GM21717 (cell line): ENCODE measurements around the gene RHBG.
"Not testable (repeated sequence)": the region's sequence is repeated elsewhere in the genome, so short reads cannot be mapped to it uniquely, and the experiment has no call there.

ENCODE experiments used
- ATAC-seq: cut with Tn5 transposase; IDR thresholded peaks from one replicate; pipeline ENCODE4 v1.9.1; 2021; ENCODE audit warnings: mild to moderate bottlenecking, moderate library complexity; ENCODE audit not compliant: unreplicated experiment

RHBG gene, protein sequence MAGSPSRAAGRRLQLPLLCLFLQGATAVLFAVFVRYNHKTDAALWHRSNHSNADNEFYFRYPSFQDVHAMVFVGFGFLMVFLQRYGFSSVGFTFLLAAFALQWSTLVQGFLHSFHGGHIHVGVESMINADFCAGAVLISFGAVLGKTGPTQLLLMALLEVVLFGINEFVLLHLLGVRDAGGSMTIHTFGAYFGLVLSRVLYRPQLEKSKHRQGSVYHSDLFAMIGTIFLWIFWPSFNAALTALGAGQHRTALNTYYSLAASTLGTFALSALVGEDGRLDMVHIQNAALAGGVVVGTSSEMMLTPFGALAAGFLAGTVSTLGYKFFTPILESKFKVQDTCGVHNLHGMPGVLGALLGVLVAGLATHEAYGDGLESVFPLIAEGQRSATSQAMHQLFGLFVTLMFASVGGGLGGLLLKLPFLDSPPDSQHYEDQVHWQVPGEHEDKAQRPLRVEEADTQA

DNA sequence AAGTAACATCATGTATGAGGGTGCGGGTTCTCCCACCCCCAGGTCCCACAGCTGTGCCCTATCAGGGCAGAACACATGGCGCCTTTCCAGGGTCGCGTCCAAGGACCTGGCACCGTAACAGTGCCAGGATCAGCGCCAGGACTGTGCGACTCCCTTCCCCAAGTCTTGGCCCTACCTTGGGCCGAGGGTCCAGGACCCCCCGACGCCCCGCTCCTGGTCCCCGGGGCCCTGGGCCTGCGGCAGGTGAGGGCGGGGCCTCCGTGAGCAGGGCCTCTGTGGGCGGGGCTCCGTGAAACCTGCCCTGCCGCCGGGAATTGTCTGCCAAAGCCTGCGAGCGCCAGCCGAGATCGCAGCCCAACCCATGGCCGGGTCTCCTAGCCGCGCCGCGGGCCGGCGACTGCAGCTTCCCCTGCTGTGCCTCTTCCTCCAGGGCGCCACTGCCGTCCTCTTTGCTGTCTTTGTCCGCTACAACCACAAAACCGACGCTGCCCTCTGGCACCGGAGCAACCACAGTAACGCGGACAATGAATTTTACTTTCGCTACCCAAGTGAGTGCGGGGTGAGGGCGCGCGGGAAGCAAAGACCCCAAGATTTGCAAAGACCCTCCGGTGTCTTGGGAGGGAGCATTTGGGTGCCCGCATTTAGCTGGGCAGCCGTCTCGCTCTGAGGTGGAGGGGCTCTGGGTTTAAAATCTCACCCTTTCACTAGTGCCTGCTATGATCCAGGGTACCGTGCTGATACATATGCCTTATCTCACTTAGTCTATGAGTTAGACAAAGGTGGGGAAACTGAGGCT is at the start of gene RHBG:
Gene RHBG, plus strand, starts transcription at position 323 of the 796 bp plus-strand sequence. Its CDS starts 39 bp downstream, at position 362.
- no peak for ATAC-seq

DNA sequence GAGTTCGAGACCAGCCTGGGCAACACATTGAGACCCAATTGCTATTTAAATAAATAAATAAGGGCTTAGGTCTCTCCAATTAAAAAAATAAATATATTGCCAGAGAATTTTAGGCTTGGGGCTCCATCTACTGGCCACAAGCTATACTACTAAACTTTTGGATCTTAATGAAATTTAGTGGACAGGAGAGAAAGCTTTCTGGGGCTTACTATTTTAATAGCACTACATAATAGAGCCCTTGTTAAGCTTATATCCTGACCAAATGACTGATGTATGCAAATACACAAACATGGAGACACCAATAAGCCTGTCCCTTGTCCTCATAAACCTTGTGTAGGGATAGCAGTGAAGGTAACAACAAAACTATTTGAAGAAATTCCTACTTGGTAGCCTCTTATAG is 49.3 kb upstream of the RHBG start:
- ATAC-seq: no peak

DNA sequence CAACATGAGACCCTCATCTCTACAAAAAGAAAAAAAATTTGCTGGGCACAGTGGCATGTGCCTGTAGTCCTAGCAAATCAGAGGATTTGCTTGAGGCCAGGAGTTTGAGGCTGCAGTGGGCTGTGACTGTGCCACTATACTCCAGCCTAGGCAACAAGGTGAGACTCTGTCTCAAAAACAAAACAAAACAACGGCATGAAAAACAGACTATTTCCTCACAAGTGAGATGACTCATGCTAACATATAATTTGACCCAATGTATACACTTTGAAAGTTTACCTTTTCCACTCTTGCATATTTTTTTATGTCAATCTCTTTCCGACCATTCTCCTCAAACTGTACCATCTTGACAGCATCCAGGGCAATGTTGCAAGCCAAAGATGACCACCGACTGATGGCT is 48.5 kb upstream of the RHBG start:
- ATAC-seq: no peak

DNA sequence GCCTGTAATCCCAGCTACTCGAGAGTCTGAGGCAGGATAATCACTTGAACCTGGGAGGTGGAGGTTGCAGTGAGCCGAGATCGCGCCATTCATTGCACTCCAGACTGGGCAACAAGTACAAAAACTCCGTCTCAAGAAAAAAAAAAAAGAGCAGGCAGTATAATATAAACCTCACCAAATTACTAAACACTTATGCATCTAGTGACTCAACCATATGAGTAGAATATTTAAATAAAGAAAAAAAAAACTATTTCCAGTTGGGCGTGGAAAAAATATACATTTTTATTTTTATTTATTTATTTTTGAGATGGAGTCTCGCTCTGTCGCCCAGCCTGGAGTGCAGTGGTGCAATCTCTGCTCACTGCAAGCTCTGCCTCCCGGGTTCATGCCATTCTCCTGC is 45.8 kb upstream of the RHBG start:
- ATAC-seq: not testable (repeated sequence)

DNA sequence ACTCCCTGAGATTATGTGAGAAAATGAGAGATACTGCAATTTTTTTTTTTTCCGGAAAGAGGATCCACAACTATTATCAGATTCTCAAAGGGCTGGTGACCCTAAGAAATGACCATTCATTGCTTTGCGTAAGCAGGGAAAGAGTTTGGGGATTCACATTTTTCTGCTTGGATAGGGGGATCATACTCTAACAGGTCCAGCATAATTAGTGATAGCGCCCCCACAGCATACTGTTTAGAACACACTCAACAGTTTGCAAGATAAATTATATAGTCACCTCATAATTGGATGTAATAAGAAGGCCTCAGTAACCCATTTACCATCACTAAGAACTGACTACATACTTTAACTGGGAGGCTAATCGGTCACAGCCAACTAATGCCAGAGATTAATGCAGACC is 32.8 kb upstream of the RHBG start:
- no peak for ATAC-seq

DNA sequence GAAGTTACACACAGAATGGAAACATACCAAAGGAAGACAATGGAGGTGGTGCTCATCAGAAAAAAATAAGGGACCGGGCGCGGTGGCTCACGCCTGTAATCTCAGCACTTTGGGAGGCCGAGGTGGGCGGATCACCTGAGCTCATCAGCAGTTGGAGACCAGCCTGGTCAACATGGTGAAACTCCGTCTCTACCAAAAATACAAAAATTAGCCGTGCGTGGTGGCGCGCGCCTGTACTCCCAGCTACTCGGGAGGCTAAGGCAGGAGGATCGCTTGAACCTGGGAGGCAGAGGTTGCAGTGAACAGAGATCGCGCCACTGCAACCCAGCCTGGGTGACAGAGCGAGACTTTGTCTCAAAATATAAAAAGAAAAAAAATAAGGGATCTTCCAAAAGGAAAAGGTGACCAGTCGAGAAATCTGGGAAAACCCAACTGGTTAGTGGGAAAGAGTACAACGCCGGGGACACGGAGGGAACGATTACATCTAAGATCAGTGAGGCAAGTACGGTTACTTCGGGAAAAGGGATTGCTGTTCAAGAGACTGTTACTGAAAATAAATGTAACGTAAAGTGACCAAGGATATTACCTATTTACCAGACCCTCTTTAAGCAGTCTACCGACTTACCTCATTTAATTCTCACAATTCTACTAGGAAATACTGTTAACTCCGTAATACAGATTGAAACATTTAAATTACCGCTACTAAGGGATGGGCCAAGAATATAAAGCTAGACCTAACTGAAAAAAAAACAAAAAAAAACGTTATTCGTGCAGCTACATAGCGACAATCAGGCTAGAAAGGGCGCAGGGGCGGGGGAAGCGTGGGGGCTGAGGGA is 31.7 kb upstream of the RHBG start:
- ATAC-seq: no peak

DNA sequence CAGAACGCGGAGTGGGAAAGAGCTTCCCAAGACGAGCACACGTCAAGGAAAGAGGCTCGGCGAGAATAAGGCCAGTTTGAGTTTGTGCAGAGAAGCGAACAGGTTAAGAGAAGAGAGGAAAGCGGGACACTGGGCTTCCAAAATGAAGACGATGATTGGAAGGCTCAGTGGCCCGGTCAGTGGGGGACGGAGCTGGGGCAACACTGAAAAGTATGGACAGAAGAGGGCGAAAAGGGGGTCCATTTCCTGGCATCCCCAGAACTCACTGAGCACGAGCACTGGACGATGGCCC is 31.2 kb upstream of the RHBG start:
- peak; percentile 28 for ATAC-seq

DNA sequence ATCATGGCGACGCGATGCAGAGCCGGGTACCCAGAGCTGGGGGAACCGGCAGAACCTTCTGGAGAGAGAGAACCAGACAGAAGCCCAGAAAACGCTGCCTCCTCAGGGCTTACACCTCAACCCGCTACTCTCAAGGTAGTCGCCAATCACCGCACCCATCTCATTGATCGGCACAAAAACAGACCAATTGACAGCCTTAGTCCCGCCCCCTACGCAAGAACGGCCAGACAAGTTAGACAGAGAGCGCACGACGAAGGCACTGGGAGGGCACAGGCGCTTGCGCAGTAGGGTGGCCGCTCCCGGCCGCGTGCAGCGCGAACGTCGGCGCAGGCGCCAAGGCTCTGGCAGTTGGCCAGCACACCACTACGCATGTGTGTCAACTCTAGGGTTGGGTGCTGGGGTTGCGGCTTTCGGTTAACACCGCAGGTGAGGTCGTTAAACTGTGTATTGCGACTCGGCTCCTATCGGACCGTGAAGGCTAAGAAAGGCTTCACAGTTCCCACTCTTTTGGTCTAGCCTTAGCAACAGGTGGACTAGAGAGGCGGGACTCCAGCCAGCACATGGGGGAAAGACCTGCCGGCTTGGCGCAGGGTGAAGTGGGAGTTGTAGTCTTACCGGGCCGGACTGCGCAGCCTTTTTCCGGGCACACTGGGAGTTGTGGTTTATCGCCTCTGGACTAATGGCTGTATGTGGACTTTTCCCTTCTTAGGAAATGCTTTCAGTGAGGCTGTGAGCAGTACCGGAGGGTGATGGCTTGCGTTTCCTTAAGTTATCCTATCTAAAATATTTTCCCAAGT is 30.6 kb upstream of the RHBG start, which contains the start of the genes CCT3 and TSACC:
Gene CCT3, minus strand, starts transcription at position 113 of the 797 bp plus-strand sequence. Its CDS starts 108 bp downstream, at position 5.
Gene TSACC, plus strand, starts transcription at position 347 of the 797 bp plus-strand sequence. CDS start 1,232 bp downstream, outside the sequence.
- peak; percentile 90 for ATAC-seq

DNA sequence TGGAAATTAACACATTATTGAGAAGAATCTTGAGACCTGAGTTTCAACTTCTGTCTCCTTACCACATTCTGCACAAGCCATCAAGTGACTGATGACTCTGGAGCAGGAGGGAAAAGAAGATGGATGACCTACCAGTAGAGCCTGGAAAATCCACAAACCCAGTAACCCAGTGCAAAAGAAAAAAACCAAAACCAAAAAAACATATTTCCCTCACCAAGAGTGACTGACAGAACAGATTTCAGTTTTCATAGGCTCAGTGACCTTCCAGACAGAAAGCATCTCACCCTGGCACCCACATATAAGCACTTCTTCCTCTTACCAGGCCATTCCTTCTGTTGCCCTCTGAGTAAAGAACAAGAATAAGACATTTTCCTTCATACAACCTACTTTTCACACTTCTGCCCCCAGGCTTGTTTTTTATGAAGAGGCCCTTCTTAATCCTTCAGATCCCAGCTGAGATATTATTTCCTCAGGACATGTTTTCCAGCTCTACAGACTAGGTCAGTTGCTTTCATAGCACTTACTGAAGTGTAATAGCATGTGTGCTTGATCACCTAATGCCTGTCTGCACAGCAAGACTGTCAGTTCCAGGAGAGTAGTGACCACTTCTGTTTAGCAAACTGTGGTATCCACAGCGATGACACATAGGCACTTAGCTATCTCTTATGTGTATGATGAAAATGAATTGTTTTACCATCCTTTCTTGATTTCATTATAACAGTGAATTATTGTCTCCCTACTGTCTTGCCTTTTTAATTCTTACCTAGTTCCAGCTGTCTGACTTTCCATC is 26.6 kb upstream of the RHBG start:
- ATAC-seq: no peak

DNA sequence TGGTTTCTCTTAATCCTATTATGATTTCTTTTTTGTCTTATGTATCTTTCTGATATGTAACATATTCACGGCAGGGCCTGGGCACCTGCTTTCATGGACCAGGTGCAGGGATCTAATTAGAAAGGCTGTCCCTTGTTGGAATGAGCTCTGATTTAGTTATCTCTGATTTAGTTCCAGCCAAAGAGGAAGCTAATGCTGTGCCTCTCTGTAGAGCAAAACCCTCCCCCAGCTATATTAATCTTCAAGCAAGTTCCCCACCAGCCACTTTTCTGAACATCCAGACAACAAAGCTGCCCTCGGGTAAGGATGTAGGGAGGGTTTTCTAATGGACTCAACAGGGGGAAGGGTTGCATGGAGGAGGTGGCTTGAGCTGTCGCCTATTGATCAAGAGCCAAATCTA is 24.6 kb upstream of the RHBG start:
- ATAC-seq: no peak

DNA sequence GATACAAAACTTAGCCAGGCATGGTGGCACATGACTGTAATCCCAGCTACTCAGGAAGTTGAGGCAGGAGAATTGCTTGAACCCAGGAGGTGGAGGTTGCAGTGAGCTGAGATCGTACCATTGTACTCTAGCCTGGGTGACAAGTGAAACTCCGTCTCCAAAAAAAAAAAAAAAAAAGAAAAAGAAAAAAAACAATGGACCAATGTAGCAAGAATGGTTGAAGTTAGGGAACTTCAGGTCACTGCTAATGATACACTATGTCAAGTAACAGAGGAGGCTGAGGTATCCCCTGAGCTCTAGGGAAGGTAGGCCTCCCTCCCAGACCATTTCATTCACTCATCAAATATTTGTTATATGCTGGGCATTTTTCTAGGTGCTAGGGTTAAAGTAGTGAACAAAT is 23.0 kb upstream of the RHBG start:
- not testable (repeated sequence) for ATAC-seq

DNA sequence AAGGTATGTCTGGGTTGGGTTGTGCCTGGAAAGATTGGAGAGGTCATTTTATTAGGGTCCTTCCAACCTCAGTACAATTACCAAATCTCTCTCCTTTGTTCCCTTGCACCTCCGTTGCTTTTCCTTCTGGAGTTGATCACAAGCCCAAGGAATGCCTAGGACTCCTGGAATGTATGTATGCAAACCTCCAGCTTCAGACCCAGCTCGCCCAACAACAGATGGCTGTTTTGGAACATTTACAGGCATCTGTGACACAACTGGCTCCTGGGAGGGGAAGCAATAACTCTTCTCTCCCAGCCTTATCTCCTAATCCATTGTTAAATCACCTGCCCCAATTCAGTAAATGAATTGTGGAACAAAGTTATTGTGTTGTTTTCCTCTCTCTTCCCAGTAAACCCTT is 22.4 kb upstream of the RHBG start:
- ATAC-seq: no peak

DNA sequence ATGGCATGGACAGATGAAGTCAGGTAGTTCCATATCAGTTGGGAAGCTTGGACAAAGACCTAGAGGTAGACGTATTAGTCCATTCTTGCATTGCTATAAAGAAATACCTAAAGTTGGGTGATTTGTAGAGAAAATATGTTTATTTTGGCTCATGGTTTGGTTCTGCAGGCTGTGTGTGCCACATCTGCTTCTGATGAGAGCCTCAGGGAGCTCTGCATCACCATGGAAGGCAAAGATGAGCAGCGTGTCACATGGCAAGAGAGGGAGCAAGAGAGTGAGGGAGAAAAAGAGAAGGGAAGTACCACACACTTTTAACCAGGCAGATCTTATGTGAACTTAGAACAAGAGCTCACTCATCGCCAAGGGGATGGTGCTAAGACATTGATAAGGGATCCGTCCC is 21.7 kb upstream of the RHBG start:
- ATAC-seq: no peak

DNA sequence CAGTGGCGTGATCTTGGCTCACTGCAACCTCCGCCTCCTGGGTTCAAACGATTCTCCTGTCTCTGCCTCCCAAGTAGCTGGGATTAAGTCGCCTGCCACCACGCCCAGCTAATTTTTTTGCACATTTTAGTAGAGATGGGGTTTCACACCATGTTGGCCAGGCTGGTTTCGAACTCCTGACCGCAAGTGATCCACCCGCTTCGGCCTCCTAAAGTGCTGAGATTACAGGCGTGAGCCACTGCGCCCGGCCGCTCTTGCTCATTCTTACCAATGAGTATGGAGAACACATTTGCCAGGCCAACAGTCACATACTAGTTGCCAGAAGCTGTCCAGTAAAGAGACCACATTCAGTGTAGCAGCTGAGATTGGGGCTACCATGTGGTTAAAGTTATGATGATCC is 16.5 kb upstream of the RHBG start:
- ATAC-seq: not testable (repeated sequence)

DNA sequence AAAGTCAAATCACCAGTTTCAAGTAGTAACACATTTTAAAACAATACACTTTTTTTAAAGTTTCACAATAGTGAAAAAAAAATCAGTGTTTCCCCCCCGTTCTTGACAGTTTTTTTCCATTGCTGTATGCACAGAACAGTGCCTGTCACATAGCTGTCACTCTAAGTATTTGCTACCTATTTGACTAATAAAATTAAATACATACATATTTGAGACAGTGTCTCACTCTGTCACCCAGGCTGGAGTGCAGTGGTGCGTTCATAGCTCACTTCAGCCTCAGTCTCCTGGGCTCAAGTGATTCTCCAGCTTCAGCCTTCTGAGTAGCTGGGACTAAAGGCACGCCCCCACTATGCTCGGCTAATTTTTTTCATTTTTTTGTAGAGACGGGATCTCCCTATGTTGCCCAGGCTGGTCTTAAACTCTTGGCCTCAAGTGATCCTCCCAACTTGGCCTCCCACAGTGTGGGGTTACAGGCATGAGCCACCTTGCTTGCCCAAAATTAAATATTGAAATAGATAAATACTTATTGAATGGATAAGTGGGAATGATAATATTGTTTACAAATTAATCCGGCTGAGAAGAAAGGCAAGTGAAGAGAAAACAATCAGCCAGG is 12.6 kb upstream of the RHBG start:
- no peak for ATAC-seq

DNA sequence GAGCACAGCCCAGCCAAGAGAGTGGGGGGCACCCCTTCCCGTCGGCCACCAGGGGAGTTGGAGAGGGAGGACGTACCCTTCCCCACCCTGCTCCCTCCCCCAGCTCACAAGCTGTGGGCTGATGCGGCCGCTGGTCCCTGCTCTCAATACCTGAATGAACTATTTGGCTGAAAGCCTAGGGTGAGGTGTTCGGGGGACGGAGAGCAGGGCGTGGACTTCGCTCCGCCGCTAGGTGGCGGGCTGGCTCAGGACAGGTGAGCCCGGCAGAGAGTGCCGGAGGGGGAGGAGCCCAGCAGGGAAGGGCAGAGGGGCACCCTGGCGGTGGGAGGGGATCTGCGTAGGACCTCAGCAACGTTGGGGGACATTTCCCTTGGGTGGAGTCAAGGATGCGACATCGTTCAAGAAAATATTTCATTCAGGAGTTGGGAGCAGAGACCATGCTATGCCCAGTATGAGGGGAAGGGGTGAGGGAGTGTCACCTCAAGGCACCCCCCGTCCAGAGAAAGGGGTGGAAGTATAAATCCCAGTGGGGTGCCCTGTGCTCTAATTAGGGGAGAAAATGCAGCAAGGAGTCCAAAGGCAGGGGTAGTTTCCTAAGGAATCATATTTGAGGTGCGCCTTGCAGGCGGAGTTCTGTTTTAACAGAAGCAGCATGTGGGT is 12.0 kb upstream of the RHBG start:
- no peak for ATAC-seq

DNA sequence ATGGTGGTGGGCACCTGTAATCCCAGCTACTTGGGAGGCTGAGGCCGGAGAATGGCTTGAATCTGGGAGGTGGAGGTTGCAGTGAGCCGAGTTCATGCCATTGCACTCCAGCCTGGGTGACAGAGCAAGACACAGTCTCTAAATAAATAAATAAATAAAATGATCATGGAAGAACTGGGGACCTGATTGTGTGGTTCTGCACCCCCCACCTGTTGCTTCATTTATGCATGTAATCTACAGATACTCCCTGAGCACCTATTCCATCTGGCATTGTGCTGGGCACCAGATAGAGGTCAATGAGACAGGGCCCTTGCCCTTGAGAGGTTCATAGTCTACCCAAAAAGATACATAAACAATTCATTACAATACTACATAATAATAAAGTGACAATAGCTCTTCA is 11.0 kb upstream of the RHBG start:
- ATAC-seq: no peak

DNA sequence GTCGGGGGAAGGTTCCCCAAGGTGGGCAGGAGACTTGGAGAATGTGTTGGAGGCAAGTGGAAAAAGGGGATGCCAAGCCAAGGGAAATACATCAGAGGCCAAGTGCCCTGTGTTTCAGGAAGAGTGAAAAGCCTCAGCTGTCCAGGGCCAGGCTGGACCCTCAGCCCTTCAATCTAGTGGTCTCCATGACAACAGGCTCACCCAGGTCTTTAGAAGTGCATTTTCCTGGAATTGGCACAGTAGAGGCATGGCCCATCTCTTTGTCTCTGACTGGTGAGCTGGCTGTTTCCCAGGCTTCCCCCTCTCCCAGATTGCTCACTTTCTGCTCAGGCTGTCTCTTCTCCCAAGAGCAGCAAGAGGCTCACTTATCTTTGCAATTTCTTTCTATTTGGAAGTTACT is 10.4 kb upstream of the RHBG start:
- no peak for ATAC-seq

DNA sequence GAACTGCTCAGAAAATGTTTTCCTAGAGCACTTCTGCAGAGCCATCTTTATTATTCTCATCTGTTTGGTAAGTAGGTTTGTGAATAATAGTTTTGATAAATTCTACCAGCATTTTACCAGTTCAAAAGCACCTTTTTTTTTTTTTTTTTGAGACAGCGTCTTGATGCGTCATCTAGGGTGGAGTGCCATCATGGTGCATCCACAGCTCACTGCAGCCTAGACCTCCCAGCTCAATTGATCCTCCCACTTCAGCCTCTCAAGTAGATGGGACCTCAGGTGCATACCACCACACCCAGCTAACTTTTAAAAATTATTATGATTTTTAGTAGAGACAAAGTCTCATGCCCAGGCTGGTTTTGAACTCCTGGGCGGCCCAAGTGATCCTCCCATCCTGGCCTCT is 9.8 kb upstream of the RHBG start:
- no peak for ATAC-seq
